ENCODE measurements around the gene SERPINA3.

Gene SERPINA3

DNA sequence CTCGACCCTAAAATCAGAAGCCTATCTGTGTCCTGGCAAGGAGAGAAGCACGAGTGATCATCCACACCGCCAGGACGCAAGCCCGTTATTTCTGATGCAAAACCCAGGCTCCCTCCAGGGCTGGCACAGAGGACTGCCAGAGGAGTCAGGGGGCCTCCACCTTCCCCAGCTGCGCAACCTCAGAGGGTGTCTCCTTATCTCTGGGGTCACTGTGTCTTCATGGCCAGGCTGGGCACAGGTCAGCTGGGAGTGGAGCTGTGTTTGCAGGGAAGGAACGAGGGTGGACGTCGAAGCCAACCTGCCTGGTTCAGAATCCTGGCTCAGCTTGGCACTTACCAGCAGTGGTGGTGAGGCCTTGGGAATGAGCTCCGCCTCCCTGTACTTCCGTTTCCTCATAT is 12.0 kb upstream of the SERPINA3 start:
- no peaks in the 10 kb centered on the region for H3K4me1 ChIP-seq (ENCODE audit: insufficient read depth, low read length, poor library complexity, severe bottlenecking)
- H3K36me3 ChIP-seq (ENCODE audit: insufficient read depth, low read length), result no peaks in the 10 kb centered on the region
- H3K79me2 ChIP-seq (ENCODE audit: insufficient read depth, low read length), result no peaks in the 10 kb centered on the region
- H3K9ac ChIP-seq (ENCODE audit: low read depth, low read length, poor library complexity, severe bottlenecking), result no peak overlapping the region
- H3K9me3 ChIP-seq (ENCODE audit: insufficient read depth, low read depth, low read length), result no peaks in the 10 kb centered on the region
- no peak overlapping the region for H2AFZ ChIP-seq (ENCODE audit: low read length)
- no peaks in the 10 kb centered on the region for H3F3A ChIP-seq (ENCODE audit: low read depth)
- H3K4me3 ChIP-seq (ENCODE audit: low read length, poor library complexity, severe bottlenecking), result no peak overlapping the region
- TF ChIP-seq, protein P1, sequence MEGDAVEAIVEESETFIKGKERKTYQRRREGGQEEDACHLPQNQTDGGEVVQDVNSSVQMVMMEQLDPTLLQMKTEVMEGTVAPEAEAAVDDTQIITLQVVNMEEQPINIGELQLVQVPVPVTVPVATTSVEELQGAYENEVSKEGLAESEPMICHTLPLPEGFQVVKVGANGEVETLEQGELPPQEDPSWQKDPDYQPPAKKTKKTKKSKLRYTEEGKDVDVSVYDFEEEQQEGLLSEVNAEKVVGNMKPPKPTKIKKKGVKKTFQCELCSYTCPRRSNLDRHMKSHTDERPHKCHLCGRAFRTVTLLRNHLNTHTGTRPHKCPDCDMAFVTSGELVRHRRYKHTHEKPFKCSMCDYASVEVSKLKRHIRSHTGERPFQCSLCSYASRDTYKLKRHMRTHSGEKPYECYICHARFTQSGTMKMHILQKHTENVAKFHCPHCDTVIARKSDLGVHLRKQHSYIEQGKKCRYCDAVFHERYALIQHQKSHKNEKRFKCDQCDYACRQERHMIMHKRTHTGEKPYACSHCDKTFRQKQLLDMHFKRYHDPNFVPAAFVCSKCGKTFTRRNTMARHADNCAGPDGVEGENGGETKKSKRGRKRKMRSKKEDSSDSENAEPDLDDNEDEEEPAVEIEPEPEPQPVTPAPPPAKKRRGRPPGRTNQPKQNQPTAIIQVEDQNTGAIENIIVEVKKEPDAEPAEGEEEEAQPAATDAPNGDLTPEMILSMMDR (conservative IDR thresholded peaks at IDR 0.05; ENCODE audit: low read length), result no peak
- TF ChIP-seq EZH2phosphoT487 (IDR thresholded peaks at IDR 0.05; ENCODE audit: borderline replicate concordance), result no peak
- no peak overlapping the region for H3K4me2 ChIP-seq (ENCODE audit: low read depth, low read length, poor library complexity, severe bottlenecking)
- H3K27me3 ChIP-seq (ENCODE audit: insufficient read depth, low read length, poor library complexity, severe bottlenecking), result no peaks in the 10 kb centered on the region
- no peaks in the 10 kb centered on the region for H4K20me1 ChIP-seq (ENCODE audit: insufficient read depth, low read length, poor library complexity, severe bottlenecking)
- H3K9me2 ChIP-seq (replicated peaks; ENCODE audit: low read depth, low read length), result no peaks in the 10 kb centered on the region

DNA sequence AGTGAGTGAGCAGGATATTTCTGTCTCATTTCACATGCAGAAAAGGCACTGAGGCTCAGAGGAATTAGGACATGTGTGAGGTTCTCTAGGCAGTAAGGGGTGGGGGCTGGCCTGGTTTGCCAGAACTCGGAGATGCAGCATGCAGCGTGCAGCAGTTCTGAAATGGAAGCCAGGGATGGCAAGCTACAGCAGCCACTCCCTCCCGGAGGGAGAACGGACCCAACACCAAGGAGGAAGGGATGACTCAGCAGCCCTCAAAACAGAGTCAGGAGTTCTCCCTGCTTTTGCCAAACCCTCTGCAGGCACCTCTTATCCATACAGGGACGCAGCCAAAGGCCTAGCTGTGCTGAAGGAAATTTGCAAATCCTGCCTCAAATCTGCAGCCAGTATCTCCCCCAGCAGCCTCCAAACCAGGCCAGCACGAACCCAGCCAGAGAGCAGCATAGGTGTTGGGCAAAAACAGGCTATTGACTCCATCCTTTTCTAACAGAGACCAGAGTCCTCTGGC is 10.3 kb upstream of the SERPINA3 start:
- no peak overlapping the region for H2AFZ ChIP-seq (ENCODE audit: low read length)
- no peaks in the 10 kb centered on the region for H3F3A ChIP-seq (ENCODE audit: low read depth)
- H3K79me2 ChIP-seq (ENCODE audit: insufficient read depth, low read length), result no peaks in the 10 kb centered on the region
- no peaks in the 10 kb centered on the region for H4K20me1 ChIP-seq (ENCODE audit: insufficient read depth, low read length, poor library complexity, severe bottlenecking)
- H3K9ac ChIP-seq (ENCODE audit: low read depth, low read length, poor library complexity, severe bottlenecking), result no peak overlapping the region
- H3K36me3 ChIP-seq (ENCODE audit: insufficient read depth, low read length), result no peaks in the 10 kb centered on the region
- H3K4me3 ChIP-seq (ENCODE audit: low read length, poor library complexity, severe bottlenecking), result no peak overlapping the region
- TF ChIP-seq, protein P1 (conservative IDR thresholded peaks at IDR 0.05; ENCODE audit: low read length), result no peak
- TF ChIP-seq EZH2phosphoT487 (IDR thresholded peaks at IDR 0.05; ENCODE audit: borderline replicate concordance), result no peak
- H3K9me2 ChIP-seq (replicated peaks; ENCODE audit: low read depth, low read length), result no peaks in the 10 kb centered on the region
- H3K4me1 ChIP-seq (ENCODE audit: insufficient read depth, low read length, poor library complexity, severe bottlenecking), result no peaks in the 10 kb centered on the region
- H3K27me3 ChIP-seq (ENCODE audit: insufficient read depth, low read length, poor library complexity, severe bottlenecking), result no peaks in the 10 kb centered on the region
- no peak overlapping the region for H3K4me2 ChIP-seq (ENCODE audit: low read depth, low read length, poor library complexity, severe bottlenecking)
- no peaks in the 10 kb centered on the region for H3K9me3 ChIP-seq (ENCODE audit: insufficient read depth, low read depth, low read length)

DNA sequence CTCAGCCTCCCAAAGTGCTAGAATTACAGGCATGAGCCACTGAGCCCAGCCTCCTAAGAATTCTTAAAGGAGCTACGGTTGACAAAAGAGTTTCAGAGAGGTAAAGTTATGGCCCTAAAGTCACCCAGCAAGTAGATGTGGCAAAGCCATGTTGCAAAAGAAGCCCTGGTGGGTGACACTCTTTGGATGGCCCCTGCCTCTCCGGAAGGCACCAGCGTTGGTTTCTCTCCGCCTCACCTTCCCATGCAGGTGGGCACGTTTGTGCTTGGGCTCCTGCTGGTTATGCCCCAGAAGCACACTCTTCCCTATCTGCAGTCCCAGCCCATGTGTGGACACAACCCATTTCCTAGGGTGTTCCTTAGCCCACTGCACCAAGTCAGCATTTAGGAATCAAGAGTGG is 9.5 kb upstream of the SERPINA3 start:
- Histone ChIP-seq H3K4me1 (ENCODE audit: insufficient read depth, low read length, poor library complexity, severe bottlenecking) (no peaks in the 10 kb centered on the region), H3K9me2 (replicated peaks; ENCODE audit: low read depth, low read length) (no peaks in the 10 kb centered on the region), H3F3A (ENCODE audit: low read depth) (no peaks in the 10 kb centered on the region), H3K36me3 (ENCODE audit: insufficient read depth, low read length) (no peaks in the 10 kb centered on the region), H3K79me2 (ENCODE audit: insufficient read depth, low read length) (no peaks in the 10 kb centered on the region), H3K27me3 (ENCODE audit: insufficient read depth, low read length, poor library complexity, severe bottlenecking) (no peaks in the 10 kb centered on the region), H3K4me3 (ENCODE audit: low read length, poor library complexity, severe bottlenecking) (no peak overlapping the region), H2AFZ (ENCODE audit: low read length) (no peak overlapping the region), H3K9ac (ENCODE audit: low read depth, low read length, poor library complexity, severe bottlenecking) (no peak overlapping the region), H4K20me1 (ENCODE audit: insufficient read depth, low read length, poor library complexity, severe bottlenecking) (no peaks in the 10 kb centered on the region), H3K4me2 (ENCODE audit: low read depth, low read length, poor library complexity, severe bottlenecking) (no peak overlapping the region), H3K9me3 (ENCODE audit: insufficient read depth, low read depth, low read length) (no peaks in the 10 kb centered on the region)
- TF ChIP-seq, protein P1 (conservative IDR thresholded peaks at IDR 0.05; ENCODE audit: low read length), result no peak
- TF ChIP-seq EZH2phosphoT487 (IDR thresholded peaks at IDR 0.05; ENCODE audit: borderline replicate concordance), result no peak
